Ascending aorta (tissue), 2 donors: ENCODE results near the gene GOLT1A. TPM values are rescaled to one million over a fixed set of nuclear protein-coding genes. Genes with fewer than 3 reads are reported as not detected.

Experiments
- DNase-seq, 2 donors: peaks; one replicate each; pipeline ENCODE4 v3.0.0-alpha.2; 2019; ENCODE audit warnings: low spot score in 2 of 2
- H3K27ac ChIP-seq, 2 donors: fragments of 200-600 bp; sonication (generic); one replicate each; pipeline ENCODE4 v1.5.1; 2016 to 2017; ENCODE audit warnings: mild to moderate bottlenecking in 1 of 2
- H3K27me3 ChIP-seq: fragments of 200-600 bp; sonication (generic); one replicate; pipeline ENCODE4 v1.5.1; 2017
- H3K36me3 ChIP-seq, 2 donors: fragments of 200-600 bp; sonication (generic); one replicate each; pipeline ENCODE4 v1.5.1; 2016
- H3K4me1 ChIP-seq, 2 donors: fragments of 200-600 bp; sonication (generic); one replicate each; pipeline ENCODE4 v1.5.1; 2016 to 2017; ENCODE audit warnings: mild to moderate bottlenecking in 1 of 2
- H3K4me3 ChIP-seq, 2 donors: fragments of 200-600 bp; sonication (generic); one replicate each; pipeline ENCODE4 v1.5.1; 2016 to 2017; ENCODE audit warnings: mild to moderate bottlenecking in 1 of 2
- H3K9me3 ChIP-seq, 2 donors: fragments of 200-600 bp; sonication (generic); one replicate each; pipeline ENCODE4 v1.5.1; 2016
- intact Hi-C: fragments of 100-400 bp; cut with DNase I; formaldehyde crosslinking; loops from one replicate; pipeline ENCODE4 v1.15.1; 2023
- total RNA-seq: library from RNA; depleted of rRNA; stranded (reverse); fragments of >200 nt; gene quantifications from one replicate; pipeline ENCODE4 v1.1.0, GENCODE V29; 2016
- TF ChIP-seq, protein P1 (sequence below), 3 experiments: fragments of 200-600 bp in 2 of 3; fragments of 450-650 bp in 1 of 3; sonication (generic) in 2 of 3; IDR thresholded peaks; one replicate each; pipeline ENCODE4 v1.5.1; 2016 to 2019; ENCODE audit warnings: antibody characterized with exemption in 3 of 3, mild to moderate bottlenecking in 1 of 3, moderate library complexity in 1 of 3

The GOLT1A gene
- total RNA-seq, 1 donor from 2014 or later = not detected

DNA sequence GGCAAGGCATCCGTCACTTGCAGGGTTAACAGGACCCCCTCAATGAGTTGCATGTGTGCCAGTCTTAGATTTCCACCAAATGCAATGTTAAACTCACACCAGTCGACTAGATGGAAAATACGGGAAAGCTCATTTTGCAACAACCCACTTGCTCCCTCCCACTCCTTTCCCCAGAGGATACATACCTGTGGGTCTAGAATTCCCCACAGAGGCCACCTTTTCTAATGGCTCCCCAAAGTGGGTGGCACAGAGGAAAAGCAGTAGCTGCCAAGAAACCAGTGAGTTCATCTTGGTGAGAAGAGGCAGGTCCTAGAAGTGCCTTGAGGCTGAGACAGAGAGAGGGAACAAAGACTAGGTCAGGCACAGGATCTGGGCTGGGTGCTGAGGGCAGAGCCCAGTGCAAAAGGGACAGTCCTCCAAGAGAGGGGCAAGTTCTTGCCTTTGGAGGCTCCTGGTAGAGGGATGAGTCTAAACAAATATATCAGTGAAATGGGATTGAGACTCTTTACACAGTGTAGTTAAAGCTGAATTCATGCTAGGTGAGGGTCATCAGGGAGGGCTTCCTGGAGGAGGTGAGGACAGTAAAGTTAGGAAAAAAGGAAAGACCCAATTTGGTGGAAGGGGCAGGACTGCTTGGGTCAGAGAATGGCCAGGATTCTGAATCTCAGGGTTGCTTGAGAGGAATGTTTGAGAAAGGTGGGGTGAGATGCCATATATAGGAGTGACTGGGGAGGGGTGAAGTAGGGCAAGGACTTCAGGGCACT, 21.0 kb downstream of the GOLT1A start:
- intact Hi-C loops = no loop called here

DNA sequence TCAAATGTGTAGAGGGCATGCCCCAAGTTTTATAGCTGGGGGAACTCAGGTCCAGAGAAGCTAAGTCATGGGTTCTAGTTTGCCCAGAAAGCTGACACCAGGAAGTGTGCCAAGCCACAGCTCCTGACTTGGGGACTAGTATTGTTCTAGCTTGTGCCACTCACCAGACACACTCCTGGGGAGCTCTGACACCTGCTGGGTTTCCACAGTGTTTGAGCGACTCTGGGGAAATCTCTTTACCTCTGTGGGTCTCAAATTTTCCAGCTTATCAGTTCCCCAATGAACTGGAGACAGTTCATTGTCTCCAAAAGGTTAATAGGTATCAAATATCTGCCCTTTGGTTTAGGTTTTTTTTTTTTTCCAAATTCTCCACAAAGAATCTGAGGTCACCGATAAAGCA, 21.7 kb downstream of the GOLT1A start:
- intact Hi-C loops = no loop called here
- Histone ChIP-seq H3K27me3 (no peaks in the 10 kb centered on the region), H3K36me3 (no peaks in the 10 kb centered on the region), H3K27ac (no peak overlapping the region), H3K4me3 (no peak overlapping the region), H3K4me1 (no peaks in the 10 kb centered on the region), H3K9me3 (no peaks in the 10 kb centered on the region)
- DNase-seq = no peak
- TF ChIP-seq, protein P1, sequence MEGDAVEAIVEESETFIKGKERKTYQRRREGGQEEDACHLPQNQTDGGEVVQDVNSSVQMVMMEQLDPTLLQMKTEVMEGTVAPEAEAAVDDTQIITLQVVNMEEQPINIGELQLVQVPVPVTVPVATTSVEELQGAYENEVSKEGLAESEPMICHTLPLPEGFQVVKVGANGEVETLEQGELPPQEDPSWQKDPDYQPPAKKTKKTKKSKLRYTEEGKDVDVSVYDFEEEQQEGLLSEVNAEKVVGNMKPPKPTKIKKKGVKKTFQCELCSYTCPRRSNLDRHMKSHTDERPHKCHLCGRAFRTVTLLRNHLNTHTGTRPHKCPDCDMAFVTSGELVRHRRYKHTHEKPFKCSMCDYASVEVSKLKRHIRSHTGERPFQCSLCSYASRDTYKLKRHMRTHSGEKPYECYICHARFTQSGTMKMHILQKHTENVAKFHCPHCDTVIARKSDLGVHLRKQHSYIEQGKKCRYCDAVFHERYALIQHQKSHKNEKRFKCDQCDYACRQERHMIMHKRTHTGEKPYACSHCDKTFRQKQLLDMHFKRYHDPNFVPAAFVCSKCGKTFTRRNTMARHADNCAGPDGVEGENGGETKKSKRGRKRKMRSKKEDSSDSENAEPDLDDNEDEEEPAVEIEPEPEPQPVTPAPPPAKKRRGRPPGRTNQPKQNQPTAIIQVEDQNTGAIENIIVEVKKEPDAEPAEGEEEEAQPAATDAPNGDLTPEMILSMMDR (IDR thresholded peaks at IDR 0.05) = no peak

More for the DNA sequence above, 21.0 kb downstream of the GOLT1A start:
- H3K4me3 ChIP-seq = no peak overlapping the region
- H3K4me1 ChIP-seq = no peaks in the 10 kb centered on the region
- H3K27me3 ChIP-seq = no peaks in the 10 kb centered on the region
- H3K36me3 ChIP-seq = no peaks in the 10 kb centered on the region
- TF ChIP-seq, protein P1 (IDR thresholded peaks at IDR 0.05) = no peak
- no peak overlapping the region for H3K27ac ChIP-seq
- no peaks in the 10 kb centered on the region for H3K9me3 ChIP-seq
- no peak for DNase-seq

DNA sequence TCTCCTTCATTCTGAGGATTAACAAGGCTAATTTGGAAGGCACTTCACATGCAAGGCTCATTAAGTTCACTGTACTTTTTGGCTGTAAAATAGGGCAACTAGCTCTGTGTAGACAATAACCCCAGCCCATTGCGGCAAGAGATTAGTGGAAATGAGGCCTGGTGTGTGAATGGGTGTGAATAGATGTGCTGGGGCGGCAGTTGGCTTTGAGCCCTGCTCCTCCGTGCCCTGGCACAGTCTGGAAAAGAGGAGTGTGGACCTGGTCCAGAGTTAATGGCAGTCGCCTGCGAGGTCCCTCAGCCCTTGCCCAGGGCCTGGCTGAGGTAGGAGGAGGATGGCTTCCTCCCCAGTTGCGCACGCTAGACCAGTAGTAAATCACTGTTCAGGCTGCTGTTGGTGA, 22.3 kb downstream of the GOLT1A start:
- H3K4me1 ChIP-seq = no peaks in the 10 kb centered on the region
- H3K4me3 ChIP-seq = no peak overlapping the region
- no peaks in the 10 kb centered on the region for H3K36me3 ChIP-seq
- TF ChIP-seq, protein P1 (IDR thresholded peaks at IDR 0.05) = no peak
- H3K27me3 ChIP-seq = no peaks in the 10 kb centered on the region
- H3K27ac ChIP-seq = no peak overlapping the region
- intact Hi-C loops = no loop called here
- DNase-seq = no peak
- no peaks in the 10 kb centered on the region for H3K9me3 ChIP-seq

DNA sequence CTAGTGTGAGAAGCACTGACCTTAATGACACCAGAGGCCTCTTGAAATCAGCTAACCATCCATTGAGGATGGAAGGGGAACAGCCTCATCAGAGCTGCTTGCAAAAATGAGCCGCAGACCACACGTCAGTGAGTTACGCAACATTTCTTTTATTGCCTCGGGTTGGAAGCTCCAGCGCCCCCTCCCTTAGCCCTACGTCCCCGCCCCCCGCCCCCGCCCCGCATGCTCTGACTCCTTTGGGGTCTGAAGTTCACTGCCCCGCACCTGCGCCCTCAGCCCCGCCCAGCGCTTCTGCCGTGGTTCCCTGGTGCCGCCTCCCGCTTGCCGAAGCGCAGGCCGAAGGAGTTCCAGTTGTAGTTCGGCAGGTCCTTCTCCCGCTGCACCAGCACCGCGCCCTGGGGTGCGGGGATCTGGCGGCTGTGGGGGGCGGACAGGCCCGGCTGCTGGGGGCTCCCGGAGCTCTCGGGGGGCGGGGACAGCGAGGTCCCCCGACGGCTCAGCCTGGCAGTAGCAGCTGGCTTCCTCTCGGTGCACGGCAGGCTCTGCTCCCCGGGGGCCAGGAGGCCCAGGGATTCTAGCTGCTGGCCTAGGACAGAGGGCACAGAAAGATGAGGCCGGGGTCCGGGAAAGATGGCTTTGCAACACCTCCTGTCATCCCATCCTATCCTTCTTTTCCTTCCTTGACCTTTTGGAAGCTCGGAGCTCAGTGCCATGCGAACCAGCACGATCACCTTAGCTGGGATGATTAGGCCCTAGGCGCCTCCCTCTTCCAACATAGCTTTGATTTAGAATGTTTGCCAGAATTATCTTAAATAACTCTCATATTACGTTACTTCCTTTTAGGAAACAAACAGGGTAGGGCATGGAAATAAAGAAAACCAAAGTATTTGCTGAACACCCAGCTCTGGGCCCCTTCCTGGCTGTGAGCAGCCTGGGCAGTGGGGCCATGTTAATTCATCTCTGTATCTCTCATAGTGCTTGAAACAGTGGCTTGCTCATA, 23.3 kb downstream of the GOLT1A start:
- intact Hi-C loops = no loop called here
- Histone ChIP-seq H3K4me3 (peak overlapping the region; percentile 10 to 44), H3K4me1 (no peaks in the 10 kb centered on the region), H3K27me3 (no peaks in the 10 kb centered on the region), H3K36me3 (no peaks in the 10 kb centered on the region), H3K9me3 (no peaks in the 10 kb centered on the region), H3K27ac (no peak overlapping the region)
- TF ChIP-seq, protein P1 (IDR thresholded peaks at IDR 0.05) = no peak
- no peak for DNase-seq

DNA sequence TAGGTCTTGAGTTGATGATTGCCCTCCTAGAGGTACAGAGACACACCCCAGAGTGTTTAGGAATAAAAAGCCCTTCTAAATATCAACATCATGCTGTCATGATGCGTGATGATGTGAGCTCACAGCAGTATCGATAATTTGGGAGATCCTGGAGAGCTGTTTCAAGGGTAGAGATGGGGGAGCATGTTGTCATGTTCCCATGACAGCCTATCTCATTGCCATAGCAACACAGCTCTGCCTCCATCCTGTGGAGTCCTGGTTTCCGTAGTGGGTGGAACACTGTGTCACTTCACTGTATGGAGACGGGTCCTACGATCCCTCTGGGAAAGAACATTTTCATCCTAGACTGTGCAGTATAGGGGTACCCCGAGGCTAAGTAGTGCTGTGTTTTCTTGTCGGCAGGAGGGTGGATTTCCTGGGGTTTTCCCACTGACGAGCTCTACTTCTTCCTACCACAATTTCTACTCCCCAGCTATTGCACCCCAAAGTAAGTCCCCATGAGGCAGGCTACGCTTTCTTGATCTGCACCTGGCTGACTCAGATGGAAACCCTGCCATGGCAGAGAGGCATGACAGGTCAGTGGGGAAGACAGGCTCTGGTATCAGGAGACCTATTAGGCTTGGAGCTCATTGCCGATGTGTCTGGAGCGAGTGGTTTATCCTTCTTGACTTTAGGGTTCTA, 24.7 kb downstream of the GOLT1A start:
- H3K27ac ChIP-seq = no peak overlapping the region
- H3K36me3 ChIP-seq = no peaks in the 10 kb centered on the region
- H3K4me3 ChIP-seq = no peak overlapping the region
- no peaks in the 10 kb centered on the region for H3K27me3 ChIP-seq
- TF ChIP-seq, protein P1 (IDR thresholded peaks at IDR 0.05) = no peak
- H3K9me3 ChIP-seq = no peaks in the 10 kb centered on the region
- DNase-seq = no peak
- H3K4me1 ChIP-seq = no peaks in the 10 kb centered on the region
- intact Hi-C loops = no loop called here
